Activated CD4-positive, alpha-beta T cell treated with anti-CD3 and anti-CD28 coated beads for 1 hour (primary cell): ENCODE data around the gene ZER1.
"Not testable (repeated sequence)": the region's sequence is repeated elsewhere in the genome, so short reads cannot be mapped to it uniquely, and the experiment has no call there.

ENCODE experiments used
- DNase-seq: peaks from one replicate; pipeline ENCODE4 v3.0.0-alpha.2; 2020

Gene ZER1

DNA sequence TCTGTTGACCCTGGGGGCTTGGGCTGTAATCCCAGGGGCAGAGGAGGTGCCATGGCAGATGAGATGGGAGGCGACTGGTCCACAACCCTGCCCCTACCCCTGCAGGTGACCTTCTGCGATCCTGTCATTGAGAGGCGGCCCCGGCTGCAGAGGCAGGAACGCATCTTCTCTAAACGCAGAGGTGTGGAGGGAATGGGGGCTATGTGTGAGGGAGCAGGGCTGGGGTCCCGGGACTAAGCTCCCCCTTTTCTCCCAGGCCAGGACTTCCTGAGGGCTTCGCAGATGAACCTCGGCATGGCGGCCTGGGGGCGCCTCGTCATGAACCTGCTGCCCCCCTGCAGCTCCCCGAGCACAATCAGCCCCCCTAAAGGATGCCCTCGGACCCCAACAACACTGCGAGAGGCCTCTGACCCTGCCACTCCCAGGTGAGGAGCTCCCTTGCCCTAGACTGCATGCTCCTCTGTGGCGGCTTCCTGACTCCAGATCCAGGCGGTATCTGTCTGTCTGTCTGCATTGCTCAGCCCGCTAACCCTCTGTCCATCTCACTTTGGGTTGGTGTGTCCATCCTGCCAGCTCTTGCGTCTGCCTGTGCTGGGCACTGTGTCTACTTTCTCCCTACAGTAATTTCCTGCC, 57.7 kb downstream of the ZER1 start:
- no peak for DNase-seq

DNA sequence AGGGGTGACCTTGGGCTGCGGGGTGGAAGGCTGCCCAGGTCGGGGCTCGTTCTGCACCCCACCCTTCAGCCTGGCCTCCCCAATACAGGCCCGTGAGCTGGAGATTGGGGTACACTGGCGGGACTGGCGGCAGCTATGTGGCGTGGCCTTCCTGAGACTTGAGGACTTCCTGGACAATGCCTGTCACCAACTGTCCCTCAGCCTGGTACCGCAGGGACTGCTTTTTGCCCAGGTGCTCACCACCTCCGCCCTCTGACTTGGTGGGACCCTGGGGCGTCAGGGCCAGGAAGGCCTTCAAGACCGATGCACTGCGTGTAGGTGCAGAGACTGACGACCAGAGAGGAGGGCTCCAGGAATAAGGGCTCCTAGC, 58.3 kb downstream of the ZER1 start:
- no peak for DNase-seq

DNA sequence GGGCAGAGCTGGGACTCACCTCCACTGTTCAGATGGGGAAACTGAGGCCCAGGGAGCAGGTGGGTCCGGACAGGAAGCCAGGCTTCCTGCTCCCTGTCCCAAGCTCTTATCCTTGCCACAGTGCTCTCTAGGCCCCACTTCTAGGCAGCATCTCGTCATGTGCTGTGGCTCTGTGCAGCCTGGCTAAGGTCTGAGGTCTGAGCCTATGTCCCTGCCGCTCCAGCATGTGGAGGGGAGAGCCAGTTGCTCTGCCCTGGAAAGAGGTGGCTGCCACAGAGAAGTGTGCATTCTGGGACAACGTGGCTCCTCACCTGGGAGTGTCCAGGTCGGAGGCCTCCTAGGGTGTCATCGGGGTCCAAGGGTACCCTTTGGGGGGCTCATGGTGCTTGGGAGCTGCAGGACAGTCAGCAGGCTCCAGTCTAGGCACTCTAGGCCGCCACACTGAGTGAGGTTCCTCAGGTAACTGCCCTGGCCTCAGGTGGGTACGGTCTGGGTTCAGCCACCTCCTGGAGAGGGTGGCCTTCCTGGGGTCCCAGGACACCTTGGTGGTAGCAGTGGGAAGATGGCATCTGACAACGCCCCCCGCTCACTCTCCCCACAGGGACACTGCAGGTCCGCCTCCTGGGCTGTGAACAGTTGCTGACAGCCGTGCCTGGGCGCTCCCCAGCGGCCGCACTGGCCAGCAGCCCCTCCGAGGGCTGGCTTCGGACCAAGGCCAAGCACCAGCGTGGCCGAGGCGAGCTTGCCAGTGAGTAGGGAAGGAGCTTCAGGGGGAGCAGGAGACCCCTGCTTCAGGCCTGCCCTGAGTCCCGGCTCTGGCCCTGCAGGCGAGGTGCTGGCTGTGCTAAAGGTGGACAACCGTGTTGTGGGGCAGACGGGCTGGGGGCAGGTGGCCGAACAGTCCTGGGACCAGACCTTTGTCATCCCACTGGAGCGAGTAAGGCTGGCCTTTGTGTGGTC, 59.0 kb downstream of the ZER1 start:
- DNase-seq: no peak

DNA sequence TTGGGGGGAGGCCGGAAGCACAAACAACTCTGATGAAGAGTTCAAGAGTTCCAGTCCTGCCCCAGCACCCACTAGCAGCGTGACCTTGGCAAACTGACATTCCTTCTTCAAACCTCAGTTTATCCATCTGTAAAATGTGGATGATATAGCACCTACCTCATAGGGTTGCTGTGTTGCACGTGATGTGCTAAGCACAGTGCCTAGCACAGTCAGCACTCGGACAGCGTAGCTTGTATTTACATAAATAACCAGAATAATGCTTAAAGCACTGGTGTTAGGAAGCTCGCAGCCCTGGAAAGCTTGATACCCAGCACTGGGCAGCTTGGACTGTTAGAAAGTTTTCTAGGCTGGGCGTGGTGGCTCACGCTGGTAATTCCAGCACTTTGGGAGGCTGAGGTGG, 64.3 kb downstream of the ZER1 start:
- no peak for DNase-seq

DNA sequence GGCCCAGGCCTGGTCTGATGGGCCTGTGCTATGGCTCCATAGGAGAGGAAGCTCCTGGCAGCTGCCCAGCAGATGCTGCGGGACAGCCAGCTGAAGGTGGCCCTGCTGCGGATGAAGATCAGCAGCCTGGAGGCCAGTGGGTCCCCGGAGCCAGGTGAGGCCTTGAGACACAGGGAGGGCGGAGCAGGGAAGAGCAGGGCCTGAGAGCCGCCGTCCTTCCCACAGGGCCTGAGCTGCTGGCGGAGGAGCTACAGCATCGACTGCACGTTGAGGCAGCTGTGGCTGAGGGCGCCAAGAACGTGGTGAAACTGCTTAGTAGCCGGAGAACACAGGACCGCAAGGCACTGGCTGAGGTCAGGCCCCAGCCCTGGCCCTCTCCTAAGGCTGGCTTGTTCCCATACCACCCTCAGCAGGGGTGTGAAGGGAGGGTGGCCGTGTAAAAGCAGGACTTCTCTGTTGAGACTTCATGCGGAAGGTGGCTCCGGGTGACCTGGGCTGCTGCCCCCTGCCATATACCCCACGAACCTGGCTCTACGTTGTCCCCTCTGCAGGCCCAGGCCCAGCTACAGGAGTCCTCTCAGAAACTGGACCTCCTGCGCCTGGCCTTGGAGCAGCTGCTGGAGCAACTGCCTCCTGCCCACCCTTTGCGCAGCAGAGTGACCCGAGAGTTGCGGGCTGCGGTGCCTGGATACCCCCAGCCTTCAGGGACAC, 64.9 kb downstream of the ZER1 start:
- DNase-seq: no peak

DNA sequence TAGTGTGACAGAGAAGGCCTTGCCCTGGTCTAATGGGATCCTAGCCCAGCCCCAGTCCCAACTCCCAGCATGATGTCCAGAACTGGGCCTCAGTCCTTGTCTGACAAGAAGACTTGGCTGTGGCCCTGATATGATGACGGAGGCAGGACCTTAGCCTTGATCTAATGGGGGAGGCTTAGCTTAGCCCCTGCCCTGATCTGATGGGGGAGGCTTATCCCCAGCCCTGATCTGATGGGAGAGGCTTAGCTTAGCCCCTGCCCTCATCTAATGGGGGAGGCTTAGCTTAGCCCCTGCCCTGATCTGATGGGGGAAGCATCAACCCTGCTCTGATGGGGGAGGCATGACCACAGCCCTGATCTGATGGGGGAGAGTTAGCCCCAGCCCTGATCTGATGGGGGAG, 65.7 kb downstream of the ZER1 start:
- DNase-seq: no peak

DNA sequence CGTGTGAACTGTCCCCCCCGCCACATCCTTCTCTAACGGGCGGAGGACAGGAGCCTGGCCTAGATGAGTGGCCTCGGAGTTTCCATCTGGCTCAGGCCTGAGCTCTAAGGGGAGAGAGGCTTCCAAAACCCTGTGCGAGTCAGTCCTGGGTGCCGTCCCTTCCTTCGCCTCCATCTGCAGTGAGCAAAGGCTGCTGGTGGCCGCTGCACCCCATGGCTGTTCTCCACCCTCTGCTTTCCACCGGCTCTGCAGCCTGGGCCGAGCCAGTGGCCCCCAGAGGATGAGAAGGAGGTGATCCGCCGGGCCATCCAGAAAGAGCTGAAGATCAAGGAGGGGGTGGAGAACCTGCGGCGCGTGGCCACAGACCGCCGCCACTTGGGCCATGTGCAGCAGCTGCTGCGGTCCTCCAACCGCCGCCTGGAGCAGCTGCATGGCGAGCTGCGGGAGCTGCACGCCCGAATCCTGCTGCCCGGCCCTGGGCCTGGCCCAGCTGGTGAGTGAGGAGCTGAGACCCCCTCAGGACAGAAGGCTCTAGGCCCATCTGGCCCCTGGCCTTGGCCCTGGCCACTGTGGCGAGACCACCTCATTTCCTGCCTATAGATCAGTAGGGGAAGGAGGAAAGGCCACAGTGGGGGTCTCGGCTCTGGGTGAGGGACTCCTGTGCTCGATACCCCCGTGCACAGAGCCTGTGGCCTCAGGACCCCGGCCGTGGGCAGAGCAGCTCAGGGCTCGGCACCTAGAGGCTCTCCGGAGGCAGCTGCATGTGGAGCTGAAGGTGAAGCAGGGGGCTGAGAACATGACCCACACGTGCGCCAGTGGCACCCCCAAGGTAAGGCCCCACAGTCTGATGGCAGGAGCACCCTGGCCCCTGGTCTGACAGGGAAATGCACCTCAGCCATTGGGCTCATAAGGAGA, 66.4 kb downstream of the ZER1 start:
- DNase-seq: no peak

DNA sequence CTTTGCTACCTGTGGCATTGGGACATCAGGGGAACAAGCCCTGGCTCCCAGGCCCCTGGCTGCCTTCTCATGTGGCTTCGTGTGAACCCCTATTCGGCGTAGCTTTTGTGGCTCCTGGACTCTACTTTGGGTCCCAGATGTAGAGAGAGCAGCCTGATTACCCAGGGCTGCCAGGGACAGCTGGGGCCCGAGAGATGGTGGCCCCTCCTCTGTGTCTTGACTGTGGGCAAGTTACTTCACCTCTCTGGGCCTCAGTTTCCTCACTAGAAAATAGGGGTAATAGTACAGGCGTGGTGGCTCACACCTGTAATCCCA, 67.4 kb downstream of the ZER1 start:
- no peak for DNase-seq

DNA sequence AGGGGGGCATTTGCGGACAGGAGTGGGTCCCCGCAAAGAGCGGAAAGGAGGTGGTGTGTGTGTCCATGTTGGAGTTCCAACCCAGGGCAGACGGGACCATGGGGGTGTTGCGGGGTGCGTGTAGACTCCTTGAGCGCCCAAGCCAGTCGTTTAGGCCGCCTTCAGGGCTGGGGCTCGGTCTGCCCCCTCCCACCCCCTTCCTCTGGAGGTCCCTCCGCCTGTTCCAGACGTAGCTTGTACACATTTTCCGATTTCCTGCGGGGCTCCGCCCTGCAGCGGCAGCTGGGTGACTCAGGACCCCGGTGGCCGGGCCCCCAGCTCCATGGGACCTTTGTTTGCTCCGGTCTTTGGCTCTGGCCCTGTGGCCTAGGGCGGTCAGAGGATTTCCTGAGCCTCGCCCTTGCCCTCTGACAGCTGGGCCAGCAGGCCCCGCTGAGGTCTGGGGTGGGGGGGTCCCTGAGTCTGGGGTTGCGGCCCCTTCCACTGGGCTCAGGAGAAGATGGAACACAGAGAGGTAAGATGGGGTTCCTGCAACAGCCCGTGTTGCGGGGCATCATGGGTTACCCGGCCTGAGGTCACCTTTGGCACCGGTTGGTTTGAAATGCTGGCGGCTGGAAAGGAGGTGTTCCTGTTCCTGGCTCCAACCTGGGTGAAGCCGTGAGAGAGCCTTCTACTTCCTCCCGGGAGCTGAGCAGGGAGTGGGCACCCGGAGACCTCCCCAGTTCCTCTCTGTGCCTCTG, 67.9 kb downstream of the ZER1 start:
- no peak for DNase-seq

DNA sequence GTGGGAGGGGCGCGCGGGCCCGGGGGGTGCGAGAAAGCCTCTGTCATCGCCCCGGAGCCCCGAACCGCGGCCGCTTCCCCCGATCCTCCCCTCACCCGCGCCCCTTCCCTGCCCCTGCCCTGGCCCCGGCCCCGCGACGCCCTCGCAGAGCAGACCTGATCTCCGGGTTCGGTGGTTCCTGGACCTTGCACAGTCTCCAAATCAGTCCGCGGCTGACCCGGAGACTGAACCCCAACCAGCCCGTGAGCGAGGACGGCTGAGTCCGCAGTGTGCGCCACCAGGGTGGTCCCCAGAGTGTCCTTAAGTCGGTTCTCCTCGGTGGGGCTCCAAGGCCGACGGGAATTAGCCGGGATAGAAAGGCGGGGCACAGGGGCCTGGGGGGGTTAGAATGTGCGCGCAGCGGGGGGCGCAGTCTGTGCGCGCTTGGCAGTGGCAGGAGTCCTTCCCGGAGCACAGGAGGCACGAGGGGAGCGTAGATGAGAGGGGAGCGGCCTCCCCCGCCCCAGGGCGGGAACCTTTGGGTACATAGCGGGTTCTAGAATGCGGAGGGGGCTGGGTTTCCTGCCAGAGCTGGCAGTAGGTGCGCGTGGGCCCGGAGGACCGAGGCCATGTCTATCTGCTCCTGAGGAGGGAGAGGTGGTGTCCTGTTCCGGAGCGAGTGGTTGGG, 68.6 kb downstream of the ZER1 start:
- DNase-seq: no peak

DNA sequence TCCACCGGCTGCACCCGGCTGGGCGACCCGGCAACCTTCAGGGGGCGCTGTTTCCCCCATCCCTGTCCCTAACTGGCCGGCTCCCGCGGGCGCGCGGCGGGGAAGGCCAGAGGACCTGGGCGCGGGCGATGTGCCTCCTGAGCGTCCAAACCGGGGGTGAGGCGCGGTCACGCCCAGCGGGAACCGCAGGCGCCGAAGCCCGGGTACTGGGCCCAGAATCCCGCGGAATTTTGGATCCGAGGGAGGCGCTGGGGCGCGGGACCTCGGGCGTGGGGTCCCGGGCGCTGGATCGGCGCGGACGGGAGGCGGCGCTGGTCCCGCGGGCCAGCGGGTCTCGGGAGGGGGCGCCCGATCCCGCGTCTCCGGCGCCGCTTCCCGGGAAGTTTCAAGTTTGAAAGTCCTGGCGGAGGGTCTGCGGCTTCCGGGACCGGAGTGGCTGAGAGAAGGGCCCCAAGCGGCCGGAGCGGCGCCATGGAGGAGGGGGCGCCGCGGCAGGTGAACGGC, 69.2 kb downstream of the ZER1 start, which contains the start of gene PKN3:
Gene PKN3, plus strand, starts transcription at position 59 of the 504 bp plus-strand sequence. Its CDS starts 413 bp downstream, at position 472.
- peak; percentile 68 for DNase-seq

DNA sequence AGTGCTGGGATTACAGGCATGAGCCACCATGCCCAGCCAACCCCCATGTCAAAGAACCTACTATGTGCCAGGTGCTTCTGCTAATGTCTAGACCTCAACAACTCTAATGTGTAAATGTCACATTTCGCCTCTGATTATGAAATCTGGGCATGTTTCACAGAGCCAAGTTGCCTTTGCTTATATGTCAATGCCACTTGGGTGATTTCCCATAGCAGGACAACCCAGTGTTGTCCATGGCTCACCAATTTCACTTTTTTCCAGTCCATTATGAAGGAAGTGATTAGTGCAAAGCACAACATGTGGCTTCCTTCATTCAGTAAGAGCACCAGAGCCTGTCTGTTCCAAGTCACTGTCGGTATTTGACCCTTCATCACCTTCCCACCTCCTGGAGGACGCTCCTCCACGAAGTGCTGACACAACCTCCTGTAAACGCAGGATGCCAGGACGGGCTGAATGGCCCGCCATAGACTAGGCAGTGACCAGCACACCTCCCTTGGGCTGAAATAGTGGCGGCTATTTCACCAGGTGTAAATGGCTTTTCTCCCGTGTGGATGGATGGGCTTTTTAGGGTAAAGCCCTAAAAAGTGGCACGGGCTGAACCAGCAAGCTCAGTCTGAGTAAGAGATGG, 70.4 kb downstream of the ZER1 start:
- no peak for DNase-seq

DNA sequence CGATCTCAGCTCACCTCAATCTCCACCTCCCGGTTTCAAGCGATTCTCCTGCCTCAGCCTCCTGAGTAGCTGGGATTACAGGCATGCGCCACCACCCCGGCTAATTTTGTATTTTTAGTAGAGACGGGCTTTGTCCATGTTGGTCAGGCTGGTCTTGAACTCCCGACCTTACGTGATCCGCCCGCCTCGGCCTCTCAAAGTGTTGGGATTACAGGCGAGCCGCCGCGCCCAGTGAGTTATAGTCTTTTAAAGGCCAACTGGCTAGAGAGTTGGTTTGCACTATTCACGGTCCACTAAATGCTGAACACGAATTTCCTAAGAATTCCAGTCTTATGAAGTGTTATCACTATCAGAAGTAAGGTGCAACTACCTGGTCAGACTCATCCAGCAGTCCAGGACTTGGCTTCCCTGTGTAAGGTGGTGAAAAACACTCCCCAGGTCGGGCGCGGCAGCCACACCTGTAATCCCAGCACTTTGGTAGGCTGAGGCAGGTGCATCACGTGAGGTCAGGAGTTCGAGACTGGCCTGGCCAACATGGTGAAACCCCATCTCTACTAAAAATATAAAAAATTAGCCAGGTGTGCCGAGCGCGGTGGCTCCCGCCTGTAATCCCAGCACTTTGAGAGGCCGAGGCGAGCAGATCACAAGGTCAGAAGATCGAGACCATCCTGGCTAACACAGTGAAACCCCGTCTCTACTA, 72.5 kb downstream of the ZER1 start:
- not testable (repeated sequence) for DNase-seq

DNA sequence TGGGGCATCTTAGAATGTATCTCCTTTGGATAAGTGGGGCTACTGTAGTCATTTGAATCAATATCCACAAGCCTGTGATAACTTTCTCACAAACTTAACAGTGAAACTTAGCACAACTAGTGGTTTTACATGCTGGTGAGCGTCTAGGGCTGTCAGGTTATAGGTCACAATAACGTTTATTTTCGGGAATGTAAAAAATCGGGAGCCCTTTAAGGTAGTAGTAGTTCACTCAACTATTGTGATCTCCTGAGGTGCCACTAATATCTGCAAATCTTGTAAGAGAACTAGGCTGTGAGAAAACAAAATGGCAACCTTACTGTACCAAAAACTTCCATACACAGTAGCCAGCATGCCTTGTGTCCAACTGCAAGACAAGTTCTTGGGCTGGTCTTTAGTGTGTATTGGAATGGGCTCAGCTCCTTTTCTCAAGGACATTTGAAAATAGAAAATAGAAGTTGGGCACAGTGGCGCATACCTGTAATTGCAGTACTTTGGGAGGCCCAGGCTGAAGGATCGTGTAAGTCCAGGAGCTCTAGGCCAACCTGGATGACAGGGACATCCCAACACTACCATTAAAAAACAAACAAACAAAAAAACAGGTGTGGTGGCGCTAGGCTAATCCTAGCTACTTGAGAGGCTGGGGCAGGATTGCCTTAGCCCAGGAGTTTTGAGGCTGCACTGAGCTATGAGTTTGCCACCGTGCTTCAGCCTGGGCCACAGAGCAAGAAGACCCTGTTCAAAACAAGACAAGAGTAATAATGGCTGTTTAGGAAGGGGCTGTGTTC, 74.6 kb downstream of the ZER1 start:
- DNase-seq: no peak

DNA sequence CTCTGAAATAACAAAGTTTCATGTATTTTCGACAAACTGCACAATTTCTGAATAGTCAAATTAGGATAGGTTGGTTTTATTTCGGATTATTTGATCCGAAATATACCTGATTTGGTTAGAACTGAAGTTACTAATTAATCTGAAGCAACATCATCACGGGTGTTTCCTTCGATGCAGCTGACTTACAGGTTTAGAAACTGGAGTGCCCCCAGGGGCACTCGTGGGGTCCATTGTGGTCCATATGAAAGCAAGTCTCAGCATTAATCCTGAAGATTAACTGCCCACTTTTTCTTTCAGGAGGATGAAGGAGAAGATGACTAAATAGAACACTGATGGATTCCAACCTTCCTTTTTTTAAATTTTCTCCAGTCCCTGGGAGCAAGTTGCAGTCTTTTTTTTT, 77.4 kb downstream of the ZER1 start:
- no peak for DNase-seq

DNA sequence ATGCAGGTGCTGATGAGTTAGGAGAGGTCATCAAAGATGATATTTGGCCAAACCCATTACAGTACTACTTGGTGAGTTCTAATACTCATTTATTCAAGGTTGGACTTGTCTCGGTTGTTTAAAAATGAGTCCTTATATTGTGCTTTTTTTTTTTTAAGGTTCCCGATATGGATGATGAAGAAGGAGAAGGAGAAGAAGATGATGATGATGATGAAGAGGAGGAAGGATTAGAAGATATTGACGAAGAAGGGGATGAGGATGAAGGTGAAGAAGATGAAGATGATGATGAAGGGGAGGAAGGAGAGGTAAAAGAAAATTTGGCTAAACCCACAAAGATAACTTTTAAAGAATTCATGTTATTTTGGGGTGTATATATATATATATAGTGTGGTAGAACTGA, 78.0 kb downstream of the ZER1 start:
- DNase-seq: not testable (repeated sequence)

DNA sequence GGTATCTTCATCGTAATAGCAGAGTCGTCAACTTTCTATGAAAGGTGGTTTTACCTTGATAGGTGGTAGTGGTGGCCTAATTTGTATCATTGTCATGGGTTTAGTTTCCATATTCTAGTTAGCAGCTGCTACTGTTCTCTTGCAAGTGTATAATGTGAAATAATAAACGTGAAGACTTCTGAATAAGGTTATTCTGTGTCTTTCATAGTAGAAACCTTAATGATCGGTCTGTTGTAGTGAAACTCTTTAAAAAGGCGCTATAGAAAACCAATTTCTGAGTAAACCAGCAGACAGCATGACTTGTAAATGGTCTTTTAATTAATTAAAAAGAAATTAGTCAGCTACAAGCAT, 81.1 kb downstream of the ZER1 start:
- DNase-seq: no peak

DNA sequence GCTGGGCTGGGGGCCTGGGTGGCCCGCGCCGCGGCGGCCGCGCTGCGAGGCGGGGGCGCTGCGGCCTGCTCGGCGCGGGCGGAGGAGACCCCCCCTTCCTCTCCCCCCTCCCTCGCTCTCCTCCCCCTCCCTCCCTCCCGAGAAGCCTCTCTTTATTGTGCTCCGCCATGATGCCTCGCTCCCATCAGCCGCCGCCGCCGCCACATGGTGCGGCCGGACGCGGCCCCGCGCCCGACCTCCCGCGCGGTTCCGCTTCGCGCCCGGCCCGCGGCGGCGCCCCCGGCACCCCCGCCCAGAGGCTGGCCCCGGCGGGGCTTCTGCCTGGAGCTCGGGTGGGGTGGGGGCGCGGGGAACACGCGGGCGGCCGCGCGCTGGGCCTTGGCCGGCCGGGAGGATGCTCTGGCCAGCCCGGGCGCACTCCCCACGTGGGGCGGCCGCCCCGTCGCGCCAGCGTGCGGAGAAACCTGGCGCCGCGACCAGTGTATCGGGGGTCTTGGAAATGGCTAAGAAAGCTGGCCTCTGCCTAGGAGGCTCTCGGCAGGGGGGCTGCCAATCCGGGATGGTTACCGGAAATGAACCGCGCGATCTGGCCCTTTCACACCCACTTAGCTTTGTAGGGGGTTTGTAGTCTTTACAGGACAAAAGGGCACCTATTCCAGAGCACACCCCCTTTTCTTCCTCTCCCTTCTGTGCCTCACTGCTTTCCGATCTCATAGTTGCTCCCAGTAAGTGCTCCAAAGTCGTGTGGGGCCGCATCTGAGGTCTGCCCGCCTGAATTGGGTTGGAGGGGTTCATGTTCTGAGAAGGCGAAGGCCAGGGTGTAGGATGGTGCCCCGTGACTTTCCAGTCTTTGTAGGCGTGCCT, 81.7 kb downstream of the ZER1 start:
- DNase-seq: no peak
